Activated CD8-positive, alpha-beta T cell treated with anti-CD3 and anti-CD28 coated beads for 36 hours (primary cell): ENCODE results near the gene KMT2E. TPM values are rescaled to one million over a fixed set of nuclear protein-coding genes. Genes with fewer than 3 reads are reported as not detected.

ENCODE experiments used
- ATAC-seq: fragments of 200-7000 bp; cut with Tn5 transposase; one replicate; pipeline ENCODE4 v1.10.0; 2021; ENCODE audit warnings: mild to moderate bottlenecking, moderate library complexity
- CTCF ChIA-PET: fragments of 350-600 bp; sonication (Branson Sonifier 250); formaldehyde crosslinking; loops from one replicate; lab custom pipeline; 2021; ENCODE audit warnings: antibody characterized with exemption; lab: Charles Lee
- POLR2A ChIA-PET: fragments of 350-600 bp; sonication (Branson Sonifier 250); formaldehyde crosslinking; loops from one replicate; lab custom pipeline; 2021; ENCODE audit warnings: antibody characterized with exemption; lab: Charles Lee
- DNase-seq: peaks from one replicate; pipeline ENCODE4 v3.0.0-alpha.2; 2020
- H3K27ac Mint-ChIP-seq: one replicate; pipeline ENCODE4 v1.8.0; 2021; ENCODE audit warnings: mild to moderate bottlenecking, mixed read lengths
- H3K27me3 Mint-ChIP-seq: one replicate; pipeline ENCODE4 v1.8.0; 2021; ENCODE audit warnings: mixed read lengths
- H3K36me3 Mint-ChIP-seq: one replicate; pipeline ENCODE4 v1.8.0; 2021; ENCODE audit warnings: low read depth, mixed read lengths
- H3K4me1 Mint-ChIP-seq: one replicate; pipeline ENCODE4 v1.8.0; 2021; ENCODE audit warnings: low read depth, mixed read lengths
- H3K4me3 Mint-ChIP-seq: one replicate; pipeline ENCODE4 v1.8.0; 2021; ENCODE audit warnings: mild to moderate bottlenecking, moderate library complexity, mixed read lengths
- H3K9me3 Mint-ChIP-seq: one replicate; pipeline ENCODE4 v1.8.0; 2021; ENCODE audit warnings: mixed read lengths
- intact Hi-C: fragments of 100-400 bp; cut with micrococcal nuclease; formaldehyde crosslinking; loops from one replicate; pipeline ENCODE4 v1.10.0; 2022
- total RNA-seq, 2 experiments: library from RNA; stranded (reverse); gene quantifications; one replicate each; pipeline ENCODE4 v1.2.3, GENCODE V29; 2021
- TF ChIP-seq, protein P1 (sequence below): fragments of 200-600 bp; IDR thresholded peaks from one replicate; pipeline ENCODE4 v1.8.0; 2022; ENCODE audit warnings: antibody characterized with exemption, mild to moderate bottlenecking

KMT2E gene
- total RNA-seq, 2 experiments from 2014 or later: 94.7 to 98.4 TPM

DNA sequence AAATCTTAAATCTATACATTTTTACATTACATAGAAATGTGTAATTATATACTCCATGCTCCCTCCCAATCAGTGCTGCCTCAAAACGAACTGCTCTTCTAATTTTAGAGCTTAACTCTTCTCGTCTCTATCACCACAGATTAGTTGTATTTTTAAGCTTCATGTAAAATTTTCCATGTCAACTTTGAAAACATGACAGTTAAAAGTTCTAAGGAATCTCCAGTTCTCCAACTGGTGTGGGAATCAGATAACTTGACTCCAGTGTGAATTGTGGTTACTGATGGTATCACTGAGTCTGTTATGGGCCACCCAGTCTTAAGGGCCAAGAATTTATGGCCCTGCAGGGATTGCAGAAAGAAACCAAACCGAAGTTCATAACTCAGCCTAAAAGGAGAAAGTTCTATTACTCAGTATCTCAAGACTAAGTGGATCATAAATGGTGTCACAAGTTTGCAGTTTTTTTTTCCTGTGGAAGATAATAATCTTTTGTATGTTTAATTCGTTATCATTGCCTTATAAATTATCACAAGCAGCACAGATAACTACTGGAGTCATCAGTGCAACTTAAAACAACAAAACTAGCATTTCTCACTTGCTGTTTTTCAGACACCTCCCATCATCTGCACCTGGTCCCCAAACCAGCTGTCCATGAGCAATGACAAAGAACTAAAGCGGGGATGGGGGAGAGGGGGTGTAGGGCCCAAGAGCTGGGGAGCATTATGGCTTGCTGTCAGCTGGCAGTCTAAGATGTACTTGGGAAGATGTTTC lies 31.5 kb upstream of the KMT2E start:
- TF ChIP-seq, protein P1, sequence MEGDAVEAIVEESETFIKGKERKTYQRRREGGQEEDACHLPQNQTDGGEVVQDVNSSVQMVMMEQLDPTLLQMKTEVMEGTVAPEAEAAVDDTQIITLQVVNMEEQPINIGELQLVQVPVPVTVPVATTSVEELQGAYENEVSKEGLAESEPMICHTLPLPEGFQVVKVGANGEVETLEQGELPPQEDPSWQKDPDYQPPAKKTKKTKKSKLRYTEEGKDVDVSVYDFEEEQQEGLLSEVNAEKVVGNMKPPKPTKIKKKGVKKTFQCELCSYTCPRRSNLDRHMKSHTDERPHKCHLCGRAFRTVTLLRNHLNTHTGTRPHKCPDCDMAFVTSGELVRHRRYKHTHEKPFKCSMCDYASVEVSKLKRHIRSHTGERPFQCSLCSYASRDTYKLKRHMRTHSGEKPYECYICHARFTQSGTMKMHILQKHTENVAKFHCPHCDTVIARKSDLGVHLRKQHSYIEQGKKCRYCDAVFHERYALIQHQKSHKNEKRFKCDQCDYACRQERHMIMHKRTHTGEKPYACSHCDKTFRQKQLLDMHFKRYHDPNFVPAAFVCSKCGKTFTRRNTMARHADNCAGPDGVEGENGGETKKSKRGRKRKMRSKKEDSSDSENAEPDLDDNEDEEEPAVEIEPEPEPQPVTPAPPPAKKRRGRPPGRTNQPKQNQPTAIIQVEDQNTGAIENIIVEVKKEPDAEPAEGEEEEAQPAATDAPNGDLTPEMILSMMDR: no peak
- ChIA-PET CTCF (interaction anchor here (0.9 to 16.8 kb wide), 31 partner anchors 10 to 444 kb away, joined by 3 to 210 read pairs (median 6); partner anchors contain the start of gene KMT2E), POLR2A (interaction anchor here (0.8 to 12.5 kb wide), 6 partner anchors 11 to 100 kb away, joined by 3 to 186 read pairs (median 8); partner anchors contain the start of gene KMT2E)
- Mint-ChIP-seq H3K9me3 (no peaks in the 10 kb centered on the region), H3K27me3 (no peaks in the 10 kb centered on the region), H3K4me3 (peak overlapping the region; percentile 86), H3K4me1 (peaks cover 62% of the 10 kb centered on the region), H3K36me3 (peaks cover 10% of the 10 kb centered on the region), H3K27ac (peak overlapping the region; percentile 100)
- DNase-seq: peak; percentile 22
- intact Hi-C loops: loop anchor here (2.0 to 10.0 kb wide), 4 partner anchors 28 to 352 kb away; no protein-coding TSS in a partner anchor
- no peak for ATAC-seq

DNA sequence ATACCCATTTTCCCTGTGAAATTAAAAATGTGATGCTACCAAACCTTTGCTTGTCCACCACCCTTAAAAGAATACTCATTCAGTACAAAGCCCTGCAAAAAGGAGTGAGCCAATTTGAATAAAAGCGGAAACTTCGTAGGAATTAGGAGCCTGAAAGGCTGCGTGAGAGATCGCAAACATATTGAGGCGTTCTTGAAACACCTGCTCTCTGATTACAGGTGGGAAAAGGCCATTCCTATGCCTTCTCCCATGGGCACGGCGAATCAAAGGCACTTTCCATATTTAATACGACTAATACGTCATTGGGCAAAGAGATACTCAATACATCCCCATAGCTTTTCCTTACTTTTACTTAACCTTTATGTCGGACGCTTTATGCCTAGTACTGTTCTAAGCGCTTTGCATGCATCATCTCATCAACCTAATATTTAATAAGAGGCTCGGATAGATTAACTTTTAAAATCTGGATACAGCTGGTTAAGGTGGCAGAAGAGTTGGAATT lies 30.9 kb upstream of the KMT2E start:
- ATAC-seq (no peak), DNase-seq (no peak)
- intact Hi-C loops: loop anchor here (2.0 to 10.0 kb wide), 4 partner anchors 28 to 352 kb away; no protein-coding TSS in a partner anchor
- no peaks in the 10 kb centered on the region for H3K9me3 Mint-ChIP-seq
- CTCF ChIA-PET: interaction anchor here (1.0 to 16.8 kb wide), 13 partner anchors 13 to 447 kb away, joined by 3 to 210 read pairs (median 3); partner anchors contain the start of gene KMT2E
- TF ChIP-seq, protein P1: no peak
- H3K4me3 Mint-ChIP-seq: peak overlapping the region; percentile 86
- H3K27me3 Mint-ChIP-seq: no peaks in the 10 kb centered on the region
- POLR2A ChIA-PET: interaction anchor here (0.7 to 12.5 kb wide), 10 partner anchors 10 to 59 kb away, joined by 3 to 186 read pairs (median 5); partner anchors contain the start of gene KMT2E
- H3K36me3 Mint-ChIP-seq: peaks cover 15% of the 10 kb centered on the region
- H3K4me1 Mint-ChIP-seq: peaks cover 68% of the 10 kb centered on the region
- peak overlapping the region; percentile 100 for H3K27ac Mint-ChIP-seq

DNA sequence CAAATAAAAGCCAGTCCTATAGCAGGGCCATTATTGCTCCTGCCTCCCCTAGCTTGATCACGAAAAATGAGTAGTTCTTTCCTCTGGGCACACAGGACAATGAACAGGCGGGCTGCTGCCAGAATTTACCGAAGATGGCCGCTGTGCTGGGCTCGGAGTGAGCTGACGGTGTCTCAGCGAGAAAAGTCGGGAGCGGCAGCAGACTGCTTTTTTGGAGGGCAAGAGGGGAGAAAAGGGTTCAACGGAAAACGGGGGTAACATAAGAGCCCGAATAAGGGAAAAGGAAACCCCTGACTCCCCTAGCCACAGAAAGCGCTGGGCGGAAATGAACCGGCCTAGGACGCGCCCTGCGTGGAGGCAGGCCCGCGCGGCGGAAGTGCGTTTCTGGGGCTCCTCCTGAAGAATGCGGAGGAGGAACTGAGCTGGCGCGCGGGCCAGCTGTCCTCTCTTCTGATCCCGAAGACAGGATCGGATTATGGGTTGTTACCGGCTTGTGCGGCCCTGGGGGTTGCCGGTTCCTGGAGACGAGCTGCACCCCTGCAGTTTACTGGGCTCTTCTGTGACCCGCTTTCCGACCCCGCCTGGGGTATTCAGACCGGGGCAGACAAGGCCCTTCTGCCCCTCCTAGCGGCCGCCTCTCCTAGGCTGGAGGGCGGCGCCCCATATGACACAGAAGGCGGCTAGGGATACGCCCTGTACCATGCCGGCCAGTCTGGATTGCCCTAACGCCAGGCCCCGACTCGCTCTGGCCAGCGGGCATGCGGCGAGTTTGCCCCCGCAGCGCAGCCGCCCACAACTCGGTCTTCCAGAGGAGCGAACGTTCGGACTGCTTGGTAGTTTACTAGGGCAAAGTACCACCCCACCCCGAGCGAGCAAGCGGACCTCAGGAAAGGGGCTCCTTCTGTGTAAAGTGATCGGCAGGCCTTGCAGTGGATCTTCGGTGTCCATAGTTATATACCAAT lies 30.1 kb upstream of the KMT2E start:
- intact Hi-C loops: loop anchor here (2.0 to 10.0 kb wide), 4 partner anchors 27 to 351 kb away; no protein-coding TSS in a partner anchor
- DNase-seq (peak; percentile 90), ATAC-seq (peak; percentile 89)
- Mint-ChIP-seq H3K36me3 (peaks cover 19% of the 10 kb centered on the region), H3K9me3 (no peaks in the 10 kb centered on the region), H3K27me3 (no peaks in the 10 kb centered on the region), H3K27ac (peak overlapping the region; percentile 100), H3K4me3 (peak overlapping the region; percentile 86), H3K4me1 (peaks cover 70% of the 10 kb centered on the region)
- CTCF ChIA-PET: interaction anchor here (1.0 to 16.8 kb wide), 14 partner anchors 12 to 548 kb away, joined by 3 to 210 read pairs (median 4); partner anchors contain the start of genes KMT2E and RINT1
- POLR2A ChIA-PET: interaction anchor here (0.7 to 12.5 kb wide), 13 partner anchors 9 to 95 kb away, joined by 3 to 186 read pairs (median 5); partner anchors contain the start of gene KMT2E
- TF ChIP-seq, protein P1: peak; percentile 65

DNA sequence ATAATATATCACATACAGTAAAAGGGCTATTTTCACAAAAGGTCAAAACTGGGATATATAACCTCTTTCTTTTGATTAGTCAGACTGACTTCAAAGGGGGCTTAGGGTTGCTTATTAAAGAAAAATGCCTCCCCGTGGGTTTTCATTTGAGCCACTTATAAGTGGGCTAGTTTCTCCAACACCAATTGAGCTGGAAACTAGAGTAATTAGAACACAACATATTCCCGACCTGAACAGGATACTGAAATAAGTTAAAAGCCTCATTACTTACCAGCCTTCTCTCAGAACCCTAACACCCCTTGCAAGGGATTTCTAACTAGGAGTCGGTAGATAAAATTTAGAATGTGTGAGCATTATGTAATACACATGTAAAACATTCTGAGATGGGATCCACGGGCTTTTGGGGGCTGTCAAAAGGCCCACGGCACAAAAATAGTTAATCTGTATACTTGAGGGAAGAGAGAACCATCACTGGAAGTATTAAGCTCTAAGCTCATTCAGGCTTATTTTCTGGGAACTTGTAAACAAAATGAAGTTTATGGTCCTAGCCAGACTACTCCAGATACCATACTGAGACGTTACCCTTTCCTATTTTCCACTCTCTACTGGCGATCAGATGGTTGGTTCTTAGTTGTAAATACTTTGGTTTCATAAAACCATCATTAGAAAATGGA lies 29.3 kb upstream of the KMT2E start:
- ChIA-PET POLR2A (interaction anchor here (0.9 to 12.5 kb wide), 9 partner anchors 9 to 42 kb away, joined by 3 to 186 read pairs (median 8); partner anchors contain the start of gene KMT2E), CTCF (interaction anchor here (0.9 to 16.8 kb wide), 9 partner anchors 11 to 547 kb away, joined by 3 to 210 read pairs (median 3); partner anchors contain the start of genes KMT2E and RINT1)
- TF ChIP-seq, protein P1: no peak
- peaks cover 62% of the 10 kb centered on the region for H3K4me1 Mint-ChIP-seq
- H3K27ac Mint-ChIP-seq: peak overlapping the region; percentile 100
- intact Hi-C loops: loop anchor here (5.0 to 10.0 kb wide), 3 partner anchors 37 to 350 kb away; no protein-coding TSS in a partner anchor
- DNase-seq: no peak
- no peaks in the 10 kb centered on the region for H3K27me3 Mint-ChIP-seq
- peaks cover 23% of the 10 kb centered on the region for H3K36me3 Mint-ChIP-seq
- peak overlapping the region; percentile 86 for H3K4me3 Mint-ChIP-seq
- H3K9me3 Mint-ChIP-seq: no peaks in the 10 kb centered on the region
- no peak for ATAC-seq
